ENCODE measurements around the gene RAD51B.

GRCh38 chr14:68047906-68048305 is 228.3 kb downstream of the RAD51B start:
- TF ChIP-seq, protein P1, sequence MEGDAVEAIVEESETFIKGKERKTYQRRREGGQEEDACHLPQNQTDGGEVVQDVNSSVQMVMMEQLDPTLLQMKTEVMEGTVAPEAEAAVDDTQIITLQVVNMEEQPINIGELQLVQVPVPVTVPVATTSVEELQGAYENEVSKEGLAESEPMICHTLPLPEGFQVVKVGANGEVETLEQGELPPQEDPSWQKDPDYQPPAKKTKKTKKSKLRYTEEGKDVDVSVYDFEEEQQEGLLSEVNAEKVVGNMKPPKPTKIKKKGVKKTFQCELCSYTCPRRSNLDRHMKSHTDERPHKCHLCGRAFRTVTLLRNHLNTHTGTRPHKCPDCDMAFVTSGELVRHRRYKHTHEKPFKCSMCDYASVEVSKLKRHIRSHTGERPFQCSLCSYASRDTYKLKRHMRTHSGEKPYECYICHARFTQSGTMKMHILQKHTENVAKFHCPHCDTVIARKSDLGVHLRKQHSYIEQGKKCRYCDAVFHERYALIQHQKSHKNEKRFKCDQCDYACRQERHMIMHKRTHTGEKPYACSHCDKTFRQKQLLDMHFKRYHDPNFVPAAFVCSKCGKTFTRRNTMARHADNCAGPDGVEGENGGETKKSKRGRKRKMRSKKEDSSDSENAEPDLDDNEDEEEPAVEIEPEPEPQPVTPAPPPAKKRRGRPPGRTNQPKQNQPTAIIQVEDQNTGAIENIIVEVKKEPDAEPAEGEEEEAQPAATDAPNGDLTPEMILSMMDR (IDR thresholded peaks at IDR 0.05; ENCODE audit: low read length) = no peak
- TF ChIP-seq EZH2phosphoT487 (IDR thresholded peaks at IDR 0.05; ENCODE audit: low read length) = no peak
